Stimulated activated CD4-positive, alpha-beta T cell treated with anti-CD3 and anti-CD28 coated beads, Interleukin-15, amount 100 ng/mL, for 24 hours (primary cell): ENCODE data around the gene ARHGAP15.

Source experiments
- DNase-seq: peaks from one replicate; pipeline ENCODE4 v3.0.0-alpha.2; 2020

The ARHGAP15 gene

GRCh38 chr2:143354050-143354750 lies 225.0 kb downstream of the ARHGAP15 start:
- no peak for DNase-seq

DNA sequence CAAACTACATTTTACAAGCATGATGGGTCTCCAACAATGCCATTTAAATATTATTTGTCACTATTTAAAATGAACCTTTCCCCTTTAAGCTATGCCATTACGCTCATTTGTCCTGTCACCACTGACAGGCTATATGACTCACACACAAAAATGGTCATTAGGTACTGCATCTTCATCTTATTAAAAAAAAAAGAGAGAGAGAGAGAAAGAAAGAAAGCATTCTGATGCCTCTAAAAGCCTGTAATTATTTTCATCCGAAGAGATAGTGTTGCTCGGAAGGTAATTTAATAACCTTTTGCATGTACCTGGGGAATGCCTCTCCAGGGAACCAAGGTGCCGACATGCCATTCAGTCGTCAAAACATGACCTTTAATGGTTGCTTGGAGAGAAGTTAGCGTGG lies 226.7 kb downstream of the ARHGAP15 start:
- DNase-seq = no peak

- no peak for DNase-seq
Observed at GRCh38 chr2:143356336-143356735, 227.1 kb downstream of the ARHGAP15 start.

DNA sequence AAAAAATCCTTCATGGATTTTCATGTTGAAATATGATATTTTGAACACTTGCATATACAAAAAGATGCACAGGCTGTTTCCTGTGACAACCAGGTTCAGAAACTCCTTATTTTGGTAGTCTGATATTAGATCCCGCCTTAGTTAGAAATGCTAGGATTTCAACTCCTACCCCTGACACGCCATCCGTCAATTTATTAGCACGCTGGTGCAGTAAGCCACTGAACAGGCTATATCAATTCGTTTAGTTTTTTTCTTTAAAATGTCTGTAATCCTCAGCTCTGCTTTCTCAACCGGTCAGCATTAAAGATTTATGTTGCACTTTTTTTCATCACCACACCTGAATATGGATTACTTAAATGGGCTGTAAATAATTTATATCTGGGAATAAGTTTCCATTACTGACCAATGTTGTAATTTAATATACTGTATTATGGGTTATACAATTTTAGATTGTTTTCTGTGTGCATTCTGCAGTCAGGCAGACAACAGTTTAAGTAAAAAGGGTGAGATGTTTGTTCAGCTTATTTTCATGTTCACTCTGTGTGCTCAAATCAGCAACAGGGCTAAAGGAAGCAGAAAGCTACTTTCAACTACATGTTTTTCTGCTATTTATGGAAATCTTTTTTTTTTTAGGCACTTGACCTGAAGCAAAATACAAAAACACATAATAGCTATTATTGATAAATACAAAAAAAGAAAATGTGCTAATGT lies 227.7 kb downstream of the ARHGAP15 start:
- no peak for DNase-seq

DNA sequence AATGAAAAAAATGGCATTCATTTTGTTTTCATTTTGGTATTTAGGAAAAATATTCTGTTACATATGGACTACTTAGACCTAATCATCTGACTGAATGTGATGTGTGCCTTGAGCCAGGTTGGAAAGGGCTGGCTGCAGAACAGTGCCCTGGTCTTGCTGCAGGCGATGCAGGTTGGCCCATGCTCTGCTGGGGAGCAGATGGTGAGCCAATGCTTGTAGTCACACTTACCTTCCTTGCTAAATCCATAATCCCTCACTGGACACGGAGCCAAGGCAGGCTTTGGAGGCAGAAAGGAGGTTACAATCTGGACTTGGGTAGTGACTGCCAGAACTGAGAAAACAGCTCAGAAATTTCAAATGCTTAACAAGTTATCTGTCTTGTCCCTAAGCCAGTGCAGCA lies 228.7 kb downstream of the ARHGAP15 start:
- DNase-seq = no peak

DNA sequence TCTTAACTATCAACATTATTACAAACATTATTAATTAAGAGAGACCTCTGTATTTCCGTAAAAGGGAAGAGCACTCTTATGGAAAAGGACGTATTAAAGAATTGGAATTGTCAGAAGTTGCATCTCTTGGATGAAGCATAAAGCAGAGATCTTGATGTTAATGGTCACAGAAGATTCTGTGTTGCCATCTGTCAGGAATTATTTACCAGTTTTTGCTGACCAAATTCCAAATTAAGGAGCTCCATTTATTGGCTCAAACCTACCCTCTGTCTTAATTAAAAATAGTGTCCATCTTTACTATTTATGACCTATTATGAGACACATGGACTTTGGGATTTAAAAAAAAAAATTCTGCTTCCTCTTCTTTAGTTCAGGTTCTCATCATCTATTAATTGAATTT lies 232.1 kb downstream of the ARHGAP15 start:
- DNase-seq = no peak

GRCh38 chr2:143371616-143372015 lies 242.4 kb downstream of the ARHGAP15 start:
- no peak for DNase-seq

- DNase-seq = no peak
Observed at GRCh38 chr2:143375384-143375880, 246.2 kb downstream of the ARHGAP15 start.

- no peak for DNase-seq
Observed at GRCh38 chr2:143378996-143379395, 249.8 kb downstream of the ARHGAP15 start.

DNA sequence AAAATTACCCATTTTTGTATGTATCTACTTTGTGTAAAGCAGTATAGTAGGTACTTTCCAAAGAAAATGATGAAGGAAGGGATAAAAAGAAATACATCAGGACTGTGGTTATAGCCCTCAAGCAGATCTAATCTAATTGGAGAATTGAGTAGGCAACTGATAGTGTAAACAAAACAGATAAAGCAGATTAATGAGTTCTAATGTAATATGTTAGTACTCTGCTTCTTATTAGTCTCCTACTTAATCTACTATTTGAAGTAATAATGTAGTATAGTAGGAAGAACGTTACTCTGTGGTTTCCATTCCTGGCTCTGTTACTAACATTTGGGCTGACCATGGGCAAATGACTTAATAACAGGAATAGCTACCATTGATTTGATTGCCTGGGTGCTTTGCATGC lies 250.7 kb downstream of the ARHGAP15 start:
- DNase-seq = no peak

DNA sequence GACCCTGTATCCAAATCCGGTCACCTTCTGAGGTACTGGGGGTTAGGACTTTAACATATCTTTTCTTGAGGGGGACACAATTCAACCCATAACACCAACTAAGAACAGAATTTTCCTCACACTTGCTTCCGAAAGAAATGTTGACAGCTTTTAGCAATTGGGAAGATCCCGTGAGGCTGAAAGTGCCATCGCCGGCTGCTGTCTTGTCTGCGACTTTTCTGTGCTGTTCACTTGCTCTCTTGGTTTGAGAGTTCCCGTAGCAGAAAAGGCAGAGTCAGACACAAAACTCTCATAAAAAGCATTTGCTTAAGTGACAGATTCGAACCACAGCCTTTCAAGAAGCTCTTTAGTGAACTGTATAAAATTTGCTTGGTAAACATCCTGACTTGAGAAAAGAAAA lies 253.4 kb downstream of the ARHGAP15 start:
- no peak for DNase-seq

- no peak for DNase-seq
Observed at GRCh38 chr2:143383016-143383415, 253.8 kb downstream of the ARHGAP15 start.

GRCh38 chr2:143384111-143384510 lies 254.9 kb downstream of the ARHGAP15 start:
- DNase-seq = no peak

GRCh38 chr2:143390171-143390570 lies 261.0 kb downstream of the ARHGAP15 start:
- no peak for DNase-seq

- no peak for DNase-seq
Observed at GRCh38 chr2:143392358-143392757, 263.1 kb downstream of the ARHGAP15 start.

DNA sequence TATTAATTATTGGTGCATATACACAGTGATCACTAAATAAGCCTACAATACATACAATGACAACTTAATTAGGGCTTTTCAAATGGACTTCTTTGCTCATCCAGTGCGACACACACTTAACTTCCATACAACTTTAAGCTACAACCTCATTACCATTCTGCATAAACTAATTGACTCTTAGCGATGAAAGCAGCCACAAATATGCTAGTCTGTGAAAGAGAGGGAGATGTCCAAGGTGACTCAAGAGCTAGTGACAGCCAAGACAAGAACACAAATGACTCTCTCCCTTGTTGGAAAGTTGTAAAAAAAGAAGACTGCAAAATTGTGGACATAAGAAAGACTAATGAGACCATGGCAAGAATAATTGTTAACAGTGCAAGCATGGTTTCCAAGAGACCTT lies 264.8 kb downstream of the ARHGAP15 start:
- no peak for DNase-seq

- no peak for DNase-seq
Observed at GRCh38 chr2:143397884-143398614, 268.8 kb downstream of the ARHGAP15 start.

GRCh38 chr2:143398781-143399180 lies 269.6 kb downstream of the ARHGAP15 start:
- no peak for DNase-seq

- DNase-seq = no peak
Observed at GRCh38 chr2:143399631-143400069, 270.4 kb downstream of the ARHGAP15 start.

DNA sequence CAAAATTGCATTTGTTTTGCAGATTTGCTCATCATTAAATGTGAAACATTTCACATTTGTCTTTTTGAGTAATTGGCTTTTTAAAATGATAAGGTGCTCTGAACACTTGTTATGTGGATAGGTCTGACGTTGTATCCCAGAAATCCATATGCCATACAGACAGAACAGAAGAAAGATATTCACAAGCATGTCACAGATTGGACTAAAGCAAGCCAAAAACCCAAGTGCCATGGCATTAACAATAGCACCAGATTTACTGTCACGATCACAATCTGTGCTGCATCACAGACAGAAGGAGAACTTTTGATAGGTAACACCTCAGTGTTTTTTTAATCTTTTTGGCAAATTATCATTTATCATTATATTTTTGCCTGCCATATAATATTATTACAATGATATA lies 272.6 kb downstream of the ARHGAP15 start:
- no peak for DNase-seq

DNA sequence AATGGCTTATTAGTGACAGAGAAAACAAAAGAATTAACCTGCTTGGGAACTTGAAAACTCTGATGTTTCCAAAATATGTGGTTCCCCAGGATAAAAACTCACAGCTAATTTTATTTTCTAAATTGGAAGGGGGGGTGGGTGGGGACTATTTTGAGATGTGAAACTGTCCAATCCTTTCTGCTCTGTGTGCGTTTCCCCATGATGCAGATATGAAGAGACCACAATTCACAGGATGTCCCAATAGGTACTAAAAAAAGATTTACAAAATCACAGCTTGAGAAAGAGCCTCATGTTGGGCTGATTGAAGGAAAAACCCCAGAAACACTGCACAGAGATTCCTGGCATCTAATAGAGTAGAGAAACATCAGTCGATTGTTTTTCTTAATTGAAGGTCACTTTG lies 273.2 kb downstream of the ARHGAP15 start:
- DNase-seq = no peak

- DNase-seq = no peak
Observed at GRCh38 chr2:143410082-143410897, 281.1 kb downstream of the ARHGAP15 start.

DNA sequence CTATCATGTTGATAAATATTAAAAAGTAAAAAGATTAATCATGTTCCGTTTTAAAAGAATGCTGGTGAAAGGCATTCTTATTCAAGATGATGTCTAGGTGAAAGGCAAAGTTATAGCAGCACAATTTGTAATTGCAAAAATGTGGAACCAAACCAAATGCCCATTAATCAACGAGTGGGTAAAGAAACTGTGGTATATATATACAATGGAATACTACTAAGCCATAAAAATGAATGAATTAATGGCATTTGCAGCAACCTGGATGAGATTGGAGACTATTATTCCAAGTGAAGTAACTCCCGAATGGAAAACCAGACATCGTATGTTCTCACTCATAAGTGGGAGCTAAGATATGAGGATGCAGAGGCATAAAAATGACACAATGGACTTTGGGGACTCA lies 286.4 kb downstream of the ARHGAP15 start:
- DNase-seq = no peak
